PFSK-1 (cell line): Measurements from ENCODE around the gene SMARCA1. TPM values are rescaled to one million over a fixed set of nuclear protein-coding genes. Genes with fewer than 3 reads are reported as not detected.

ENCODE experiments used
- FOXP2 ChIP-seq: optimal IDR thresholded peaks from 2 replicates; pipeline ENCODE3; 2011; ENCODE audit warnings: borderline replicate concordance, control low read depth, inconsistent platforms; ENCODE audit not compliant: insufficient read depth; ENCODE audit errors: extremely low read length, extremely low read depth
- POLR2AphosphoS5 ChIP-seq: IDR thresholded peaks from 2 replicates; pipeline ENCODE4 v1.6.1; 2012; ENCODE audit warnings: low read depth, mild to moderate bottlenecking, control low read depth, low read length, moderate library complexity
- SIN3A ChIP-seq: IDR thresholded peaks from 2 replicates; pipeline ENCODE4 v1.6.1; 2012; ENCODE audit warnings: mild to moderate bottlenecking, low read length, moderate library complexity, borderline replicate concordance; ENCODE audit not compliant: insufficient read depth
- TAF1 ChIP-seq: IDR thresholded peaks from 2 replicates; pipeline ENCODE4 v1.6.1; 2012; ENCODE audit warnings: low read length, control low read depth, borderline replicate concordance; ENCODE audit not compliant: insufficient read depth
- polyA plus RNA-seq: library from polyadenylated mRNA; unstranded; fragments of >200 nt; gene quantifications from one replicate; pipeline ENCODE4 v1.2.1, GENCODE V29; 2012; ENCODE audit warnings: low read depth, missing spikeins; ENCODE audit not compliant: insufficient read length
- TF ChIP-seq, protein P1 (sequence below), 2 experiments: IDR thresholded peaks; 2 replicates each; pipeline versions ENCODE4 v1.6.1 to v1.8.0; 2011 to 2012; ENCODE audit warnings: low read depth in 2 of 2, low read length in 2 of 2, control low read depth in 1 of 2, inconsistent platforms in 1 of 2, mild to moderate bottlenecking in 1 of 2, moderate library complexity in 1 of 2; ENCODE audit not compliant: insufficient read depth in 1 of 2

Gene SMARCA1
- polyA plus RNA-seq: 2.2 TPM

- TF ChIP-seq SIN3A: no peak
- no peak for TF ChIP-seq FOXP2
- TF ChIP-seq, protein P1, sequence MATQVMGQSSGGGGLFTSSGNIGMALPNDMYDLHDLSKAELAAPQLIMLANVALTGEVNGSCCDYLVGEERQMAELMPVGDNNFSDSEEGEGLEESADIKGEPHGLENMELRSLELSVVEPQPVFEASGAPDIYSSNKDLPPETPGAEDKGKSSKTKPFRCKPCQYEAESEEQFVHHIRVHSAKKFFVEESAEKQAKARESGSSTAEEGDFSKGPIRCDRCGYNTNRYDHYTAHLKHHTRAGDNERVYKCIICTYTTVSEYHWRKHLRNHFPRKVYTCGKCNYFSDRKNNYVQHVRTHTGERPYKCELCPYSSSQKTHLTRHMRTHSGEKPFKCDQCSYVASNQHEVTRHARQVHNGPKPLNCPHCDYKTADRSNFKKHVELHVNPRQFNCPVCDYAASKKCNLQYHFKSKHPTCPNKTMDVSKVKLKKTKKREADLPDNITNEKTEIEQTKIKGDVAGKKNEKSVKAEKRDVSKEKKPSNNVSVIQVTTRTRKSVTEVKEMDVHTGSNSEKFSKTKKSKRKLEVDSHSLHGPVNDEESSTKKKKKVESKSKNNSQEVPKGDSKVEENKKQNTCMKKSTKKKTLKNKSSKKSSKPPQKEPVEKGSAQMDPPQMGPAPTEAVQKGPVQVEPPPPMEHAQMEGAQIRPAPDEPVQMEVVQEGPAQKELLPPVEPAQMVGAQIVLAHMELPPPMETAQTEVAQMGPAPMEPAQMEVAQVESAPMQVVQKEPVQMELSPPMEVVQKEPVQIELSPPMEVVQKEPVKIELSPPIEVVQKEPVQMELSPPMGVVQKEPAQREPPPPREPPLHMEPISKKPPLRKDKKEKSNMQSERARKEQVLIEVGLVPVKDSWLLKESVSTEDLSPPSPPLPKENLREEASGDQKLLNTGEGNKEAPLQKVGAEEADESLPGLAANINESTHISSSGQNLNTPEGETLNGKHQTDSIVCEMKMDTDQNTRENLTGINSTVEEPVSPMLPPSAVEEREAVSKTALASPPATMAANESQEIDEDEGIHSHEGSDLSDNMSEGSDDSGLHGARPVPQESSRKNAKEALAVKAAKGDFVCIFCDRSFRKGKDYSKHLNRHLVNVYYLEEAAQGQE (IDR thresholded peaks at IDR 0.05; ENCODE audit: insufficient read depth in 1 of 2, low read depth in 2 of 2, low read length in 2 of 2): no peak
These were observed at the start of gene SMARCA1 for GRCh38 chrX:129523079-129523911. SMARCA1 (minus strand) TSS chrX:129523490; CDS start chrX:129523370, 120 bp downstream.

DNA sequence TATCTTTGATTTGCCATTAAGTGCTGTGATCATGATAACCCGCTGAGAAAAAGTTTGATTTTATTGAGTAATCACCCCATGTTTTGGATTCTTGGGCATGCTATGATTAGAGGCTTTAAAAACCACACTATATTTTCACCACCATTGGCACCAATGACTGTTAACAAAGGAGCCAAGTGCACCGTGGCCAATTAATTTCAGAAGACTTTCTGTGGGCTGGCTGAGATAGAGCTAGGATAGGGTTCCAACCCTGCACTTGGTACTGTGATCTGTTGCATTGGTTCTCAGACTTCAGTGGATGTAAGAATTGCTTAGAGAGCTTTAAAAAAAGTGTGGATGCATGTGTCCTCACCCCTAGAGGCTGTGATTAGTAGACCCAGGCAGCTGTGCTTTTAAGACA lies 49.1 kb upstream of the SMARCA1 start:
- TF ChIP-seq, protein P1 (IDR thresholded peaks at IDR 0.05; ENCODE audit: insufficient read depth in 1 of 2, low read depth in 2 of 2, low read length in 2 of 2): no peak
- no peak for TF ChIP-seq POLR2AphosphoS5
- no peak for TF ChIP-seq SIN3A
- TF ChIP-seq FOXP2: no peak
- no peak for TF ChIP-seq TAF1

DNA sequence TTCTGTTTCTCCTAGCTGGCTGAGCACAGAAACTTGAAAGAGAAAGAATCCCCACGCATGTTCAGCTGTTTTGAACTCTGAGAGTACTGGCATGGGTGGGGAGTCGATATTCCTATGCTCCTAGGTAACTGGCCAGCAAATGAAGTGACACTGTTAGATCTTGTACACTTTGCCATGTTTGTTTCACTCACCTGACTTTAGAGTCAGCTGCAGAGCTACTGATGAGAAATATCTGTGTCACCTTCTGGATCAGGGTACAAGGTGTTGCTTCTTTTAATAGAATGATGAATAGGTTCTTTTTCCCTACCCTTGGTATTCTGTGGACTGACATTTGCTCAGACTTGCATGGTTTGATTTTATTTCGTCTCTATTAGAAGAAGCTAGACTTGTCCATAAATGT lies 45.1 kb upstream of the SMARCA1 start:
- TF ChIP-seq, protein P1 (IDR thresholded peaks at IDR 0.05; ENCODE audit: insufficient read depth in 1 of 2, low read depth in 2 of 2, low read length in 2 of 2): no peak
- TF ChIP-seq SIN3A (no peak), FOXP2 (no peak)

DNA sequence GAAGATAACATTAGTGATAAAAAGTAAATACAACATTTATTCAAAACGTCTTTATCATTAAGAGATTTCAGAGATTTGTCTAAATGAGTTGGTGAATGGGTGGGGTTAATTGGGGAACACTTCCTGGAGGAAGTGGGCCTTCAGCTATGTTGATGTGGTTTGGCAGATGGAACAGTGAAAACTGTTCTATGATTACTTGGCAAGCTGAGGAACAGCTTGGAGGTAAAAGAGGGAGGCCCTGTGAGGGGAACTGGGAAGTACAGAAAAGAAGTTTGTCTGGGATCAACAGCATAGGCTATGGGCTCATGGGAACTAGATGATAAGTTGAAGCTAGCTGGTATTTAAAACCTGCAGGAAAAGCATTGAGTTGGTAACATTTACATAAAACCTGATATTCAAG lies 42.8 kb upstream of the SMARCA1 start:
- TF ChIP-seq, protein P1 (IDR thresholded peaks at IDR 0.05; ENCODE audit: insufficient read depth in 1 of 2, low read depth in 2 of 2, low read length in 2 of 2): no peak
- no peak for TF ChIP-seq TAF1
- no peak for TF ChIP-seq POLR2AphosphoS5

GRCh38 chrX:129565046-129565650 lies 41.9 kb upstream of the SMARCA1 start:
- TF ChIP-seq, protein P1 (IDR thresholded peaks at IDR 0.05; ENCODE audit: insufficient read depth in 1 of 2, low read depth in 2 of 2, low read length in 2 of 2): no peak
- TF ChIP-seq SIN3A: no peak
- no peak for TF ChIP-seq FOXP2
- TF ChIP-seq TAF1: no peak
- no peak for TF ChIP-seq POLR2AphosphoS5
